GM19455 (cell line): ENCODE measurements around the gene TMEM89.

Experiments used
- ATAC-seq: cut with Tn5 transposase; IDR thresholded peaks from one replicate; pipeline ENCODE4 v1.9.1; 2021; ENCODE audit not compliant: unreplicated experiment

Gene TMEM89

DNA sequence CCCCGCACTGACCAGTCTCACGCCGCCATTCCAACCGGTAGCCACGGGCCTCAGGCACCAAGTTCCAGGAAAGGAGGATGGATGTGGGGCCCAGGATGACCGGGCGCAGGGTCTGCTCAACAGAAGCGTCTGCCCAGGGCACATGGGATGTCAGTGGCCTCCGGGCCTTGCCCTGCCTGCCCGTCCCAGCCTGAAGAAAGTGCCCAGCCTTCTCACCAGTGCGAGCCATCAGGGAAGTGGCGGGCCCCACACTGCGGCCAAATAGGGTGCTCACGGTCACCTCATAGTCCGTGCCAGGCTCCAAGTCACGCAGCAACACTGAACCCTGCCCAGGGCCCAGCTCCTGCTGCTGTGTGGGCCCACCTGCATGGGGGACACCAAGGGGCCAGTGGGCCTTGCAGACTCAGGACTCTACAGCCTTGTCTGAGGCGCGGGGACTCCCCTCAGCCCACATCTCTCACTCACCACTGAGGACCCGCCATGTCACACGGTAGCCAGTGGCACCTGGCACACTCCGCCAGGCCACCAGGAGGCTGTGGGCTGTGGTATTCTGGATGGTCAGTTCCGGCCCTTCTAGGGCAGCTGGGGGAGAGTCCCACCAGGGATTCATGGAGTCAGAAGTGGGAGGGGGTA, 29.6 kb downstream of the TMEM89 start:
- no peak for ATAC-seq

DNA sequence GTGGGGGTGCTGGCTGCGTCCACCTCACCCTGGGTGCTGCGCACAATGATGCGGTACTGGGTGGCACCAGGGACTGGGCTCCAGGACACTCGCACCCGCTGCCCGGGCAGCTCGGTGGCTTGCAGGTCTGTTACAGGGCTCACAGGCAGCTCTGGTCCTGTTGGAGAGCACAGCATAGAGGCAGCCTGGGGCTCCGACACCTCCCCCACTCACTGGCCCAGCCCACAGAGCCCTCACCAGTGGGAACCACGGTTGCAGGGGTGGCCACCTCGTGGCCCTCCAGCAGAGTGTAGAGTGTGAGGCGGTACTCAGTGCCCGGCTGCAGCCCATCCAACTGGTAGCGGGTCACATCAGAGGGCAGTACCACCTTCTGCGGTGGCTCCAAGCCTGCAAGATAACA, 30.1 kb downstream of the TMEM89 start:
- ATAC-seq = no peak

DNA sequence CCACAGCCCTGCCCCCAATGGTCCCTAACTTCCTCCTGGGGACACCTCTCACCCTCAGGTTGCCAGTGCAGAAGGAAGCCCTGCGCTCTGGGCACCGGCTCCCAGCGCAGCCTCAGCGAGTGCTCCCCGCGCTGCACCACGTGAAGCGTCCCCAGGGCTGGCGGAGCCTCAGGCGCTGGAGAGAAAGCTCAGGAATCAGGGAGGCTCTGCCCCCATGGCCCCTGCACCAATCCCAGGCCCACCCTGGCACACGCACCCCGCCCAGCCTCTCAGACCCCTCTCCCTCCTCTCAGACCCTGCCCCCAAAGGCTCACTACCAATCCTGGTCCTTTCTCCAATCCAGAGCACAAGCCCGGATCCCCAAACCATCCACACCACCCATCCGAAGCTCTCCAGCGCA, 33.3 kb downstream of the TMEM89 start:
- no peak for ATAC-seq

DNA sequence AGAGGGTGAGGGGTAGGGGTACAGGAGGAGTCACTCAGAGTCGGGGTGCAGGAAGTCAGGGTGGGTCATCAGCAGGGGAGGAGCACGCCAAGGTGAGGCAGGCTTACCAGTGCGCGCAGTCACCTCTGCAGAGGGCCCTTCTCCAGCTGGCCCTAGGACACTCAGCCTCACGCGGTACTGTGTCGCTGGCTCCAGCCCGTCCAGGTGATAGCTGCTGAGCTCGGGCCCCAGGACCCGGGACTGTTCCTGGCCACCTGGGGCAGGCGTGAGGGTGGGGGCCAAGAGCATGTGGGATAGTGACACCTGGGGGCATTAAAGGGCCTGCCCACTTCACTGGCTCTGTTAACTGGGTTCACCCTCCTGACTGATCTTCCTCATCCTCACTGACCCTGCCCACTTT, 33.9 kb downstream of the TMEM89 start:
- no peak for ATAC-seq

DNA sequence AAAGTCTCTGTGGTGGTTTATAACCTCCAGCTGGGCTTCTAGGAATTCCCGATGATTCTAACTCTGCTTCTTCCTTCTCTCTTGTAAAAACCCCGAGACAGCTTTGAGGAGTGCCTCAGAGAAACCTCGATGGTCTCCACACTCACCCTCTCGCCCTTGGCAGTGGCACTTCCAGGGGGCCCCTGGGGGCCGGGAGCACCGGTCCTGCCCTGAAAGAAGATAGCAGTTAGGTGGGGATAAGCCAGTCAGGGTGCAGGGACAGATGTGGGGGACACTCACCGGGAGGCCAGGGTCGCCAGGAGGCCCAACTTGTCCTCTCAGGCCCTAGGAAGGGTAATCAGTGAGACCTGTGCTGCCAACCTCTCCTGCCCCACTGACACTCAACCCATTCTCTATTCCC, 36.2 kb downstream of the TMEM89 start:
- ATAC-seq = no peak

DNA sequence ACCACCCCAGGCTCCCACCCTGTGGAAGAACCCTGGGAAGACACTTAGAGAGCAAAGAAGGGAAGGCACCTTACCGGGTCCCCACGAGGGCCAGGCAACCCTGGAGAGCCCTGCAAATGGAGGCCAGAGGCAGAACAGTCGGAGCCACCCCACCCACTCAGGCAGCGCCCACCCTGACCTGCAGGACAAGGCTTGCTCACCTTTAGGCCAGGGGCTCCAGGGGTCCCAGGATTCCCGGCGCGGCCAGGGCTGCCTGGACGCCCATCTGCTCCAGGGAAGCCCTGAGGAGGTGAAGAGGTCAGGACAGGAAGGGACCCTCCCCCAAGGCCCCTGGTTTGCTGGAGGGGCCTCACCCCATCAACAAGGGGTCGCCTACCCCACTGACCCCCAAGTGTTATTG, 36.7 kb downstream of the TMEM89 start:
- ATAC-seq = no peak

DNA sequence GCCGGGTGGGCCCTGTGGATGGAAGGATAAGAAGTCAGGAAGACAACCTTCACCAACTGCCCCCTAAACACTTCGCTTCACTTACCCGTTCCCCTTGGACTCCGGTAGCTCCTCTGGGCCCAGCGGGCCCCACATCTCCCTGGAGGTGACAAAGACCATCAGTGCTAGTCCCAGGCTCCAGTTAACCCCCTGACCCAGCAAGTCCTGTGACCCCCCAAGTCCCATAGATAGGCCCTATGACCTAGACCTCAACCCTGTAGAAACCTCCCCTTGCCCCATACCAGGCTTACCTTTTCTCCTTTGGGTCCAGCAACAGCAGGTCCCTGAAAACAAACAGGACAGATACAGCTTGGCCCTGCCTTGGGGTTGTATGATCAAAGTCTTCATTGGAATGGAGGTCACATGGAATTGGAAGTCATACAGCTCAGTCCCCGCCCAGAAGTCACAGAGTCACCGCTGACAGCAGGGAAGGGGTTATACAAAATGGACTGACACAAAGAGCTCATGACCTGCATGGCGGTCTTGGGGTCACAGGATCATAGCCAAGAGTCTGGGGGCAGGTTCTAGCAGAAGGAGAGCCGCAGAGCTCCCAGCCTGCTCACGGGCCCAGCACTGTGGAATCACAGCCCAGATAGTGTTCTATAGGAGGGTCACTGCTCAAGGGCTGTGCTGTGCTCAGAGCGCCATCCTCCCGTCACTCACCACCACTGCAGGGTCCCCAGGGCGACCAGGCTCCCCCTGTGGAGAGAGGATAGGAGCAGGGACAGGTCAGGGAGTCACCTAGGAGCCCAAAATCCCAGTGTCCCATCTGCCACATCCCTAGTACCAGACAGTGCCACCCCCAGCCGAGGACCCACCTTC, 39.7 kb downstream of the TMEM89 start:
- ATAC-seq = no peak

DNA sequence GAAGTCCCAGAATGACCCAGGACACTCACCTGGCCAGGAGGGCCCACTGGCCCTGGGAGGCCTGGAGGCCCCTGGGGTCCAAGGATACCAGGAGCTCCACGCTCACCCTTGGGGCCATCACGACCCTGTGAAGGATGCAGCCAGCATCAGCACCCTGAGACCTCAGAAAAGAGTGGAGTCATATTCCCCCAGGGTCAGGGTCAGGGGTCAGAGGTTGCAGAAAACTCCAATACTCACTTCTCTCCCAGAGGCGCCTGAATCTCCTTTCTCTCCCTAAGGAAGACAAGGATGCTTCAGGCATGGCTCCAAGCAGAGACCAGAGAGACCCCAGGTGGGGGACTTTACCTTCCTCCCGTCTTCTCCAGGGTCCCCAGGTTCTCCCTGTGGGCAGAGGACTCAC, 44.9 kb downstream of the TMEM89 start:
- no peak for ATAC-seq

DNA sequence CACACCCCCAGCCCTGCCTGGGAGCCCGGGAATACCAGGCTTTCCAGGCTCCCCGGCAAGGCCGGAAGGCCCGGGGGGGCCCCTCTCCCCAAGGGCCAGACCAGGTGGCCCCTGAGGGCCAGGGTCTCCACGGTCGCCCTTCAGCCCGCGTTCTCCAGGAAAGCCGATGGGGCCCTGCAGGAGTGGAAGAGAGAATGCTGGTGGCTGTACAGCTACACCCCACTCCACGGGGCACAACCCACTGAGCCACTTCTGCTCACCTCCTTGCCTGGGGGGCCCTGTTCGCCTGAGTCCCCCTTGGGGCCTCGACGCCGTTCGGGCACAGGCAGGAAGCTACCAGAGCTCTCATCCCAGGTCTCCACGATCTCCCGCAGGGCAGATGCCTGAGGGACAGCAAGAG, 46.2 kb downstream of the TMEM89 start:
- ATAC-seq = no peak

DNA sequence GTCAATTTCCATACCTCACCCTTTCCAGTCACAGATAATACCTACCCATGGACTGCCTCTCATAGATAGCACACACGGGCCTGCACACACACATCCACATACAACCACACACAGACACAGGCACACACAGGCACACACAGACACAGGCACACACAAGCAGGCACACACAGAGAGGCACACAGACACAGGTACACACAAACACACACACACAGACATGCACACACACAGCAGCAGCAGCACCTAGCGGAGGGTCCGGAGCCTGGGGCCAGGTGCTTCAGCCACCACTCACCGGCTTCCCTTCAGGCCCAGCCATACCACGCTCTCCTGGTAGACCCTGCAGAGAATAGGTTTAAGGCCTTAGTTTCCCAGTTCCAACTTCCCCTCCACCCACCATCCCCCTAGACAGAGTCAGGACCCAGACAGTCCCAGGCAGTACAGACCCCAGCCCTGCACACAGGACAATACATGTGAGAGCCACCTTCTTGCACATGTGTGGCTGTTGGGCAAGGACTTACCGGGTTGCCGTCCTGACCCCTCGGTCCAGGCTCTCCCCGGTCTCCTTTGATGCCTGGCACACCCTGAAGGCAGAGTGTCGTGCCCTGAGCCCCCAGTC, 47.5 kb downstream of the TMEM89 start:
- ATAC-seq = no peak

DNA sequence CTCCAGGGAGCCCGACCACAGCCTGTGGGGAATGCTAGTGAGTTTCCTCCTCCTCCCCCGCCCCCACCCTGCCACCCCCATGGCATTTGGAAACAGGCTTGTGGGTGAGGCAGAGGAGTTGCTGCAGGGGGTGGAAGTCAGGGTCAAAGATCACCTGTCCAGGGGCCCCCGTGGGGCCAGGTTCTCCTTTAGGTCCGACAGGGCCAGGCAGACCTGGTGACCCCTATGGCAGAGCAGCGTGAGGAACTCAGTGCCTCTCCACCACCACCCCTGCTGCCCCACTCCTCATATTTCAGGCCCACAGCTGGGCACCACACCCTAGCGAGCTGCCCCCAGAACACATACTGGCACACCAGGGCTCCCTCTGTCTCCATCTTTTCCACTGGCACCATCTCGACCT, 49.1 kb downstream of the TMEM89 start:
- no peak for ATAC-seq

DNA sequence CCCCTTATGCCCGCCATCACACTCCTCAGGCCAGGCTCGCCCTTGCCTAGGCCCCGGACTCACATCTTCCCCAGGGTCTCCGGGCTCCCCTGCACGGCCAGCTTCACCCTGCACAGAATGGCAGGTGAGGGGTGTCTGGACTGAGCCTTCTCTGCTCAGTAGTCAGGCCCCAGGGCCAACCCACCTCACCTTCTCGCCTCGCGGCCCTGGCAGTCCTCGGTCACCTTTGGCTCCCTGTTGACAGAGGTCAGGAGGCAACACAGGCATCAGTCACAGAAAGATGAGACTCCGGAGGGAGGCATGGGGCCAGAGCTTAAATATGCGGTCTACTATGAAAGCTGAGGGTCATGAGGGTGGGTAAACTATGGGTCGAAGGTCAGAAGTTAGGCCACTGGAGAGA, 49.6 kb downstream of the TMEM89 start:
- no peak for ATAC-seq
